T-cell (primary cell): ENCODE data around the gene DCAF10. TPM values are rescaled to one million over a fixed set of nuclear protein-coding genes. Genes with fewer than 3 reads are reported as not detected.
"Not testable (repeated sequence)": the region's sequence is repeated elsewhere in the genome, so short reads cannot be mapped to it uniquely, and the experiment has no call there.

Experiments
- ATAC-seq, 4 experiments: fragments of 200-7000 bp in 3 of 4; fragments of 150-1000 bp in 1 of 4; cut with Tn5 transposase; replicated peaks in 1 of 4; 1 replicate in 3 of 4; 2 replicates in 1 of 4; pipeline ENCODE4 v1.10.0; 2021; ENCODE audit warnings: moderate library complexity in 3 of 4, mild to moderate bottlenecking in 2 of 4, moderate number of reproducible peaks in 1 of 4
- CTCF ChIA-PET, 2 donors: fragments of 300-600 bp; sonication (Branson Sonifier 250); formaldehyde crosslinking; loops; one replicate each; lab custom pipeline; 2022; ENCODE audit warnings: antibody characterized with exemption in 2 of 2; lab: Charles Lee
- POLR2A ChIA-PET, 2 donors: fragments of 300-600 bp; sonication (Branson Sonifier 250); formaldehyde crosslinking; loops; one replicate each; lab custom pipeline; 2022; ENCODE audit warnings: antibody characterized with exemption in 2 of 2; lab: Charles Lee
- DNase-seq, 35 experiments: peaks; one replicate each; pipeline versions ENCODE4 v3.0.0 to v3.0.0-alpha.2; 2013 to 2023
- H3K27ac ChIP-seq: one replicate; pipeline ENCODE4 v1.5.1; 2013; ENCODE audit warnings: low read length
- H3K27me3 ChIP-seq, 2 experiments: replicated peaks in 1 of 2; 1 replicate in 1 of 2; 2 replicates in 1 of 2; pipeline versions ENCODE4 v1.6.1 to v1.7.0; 2013; ENCODE audit warnings: low read length in 1 of 2, mixed read lengths in 1 of 2; ENCODE audit not compliant: control insufficient read depth in 2 of 2, insufficient read depth in 2 of 2; ENCODE audit errors: extremely low read depth in 1 of 2
- H3K36me3 ChIP-seq, 2 donors: 1 replicate in 1 of 2; 2 replicates in 1 of 2; pipeline versions ENCODE4 v1.6.1 to v1.7.0; 2013; ENCODE audit warnings: low read length in 1 of 2; ENCODE audit not compliant: control insufficient read depth in 2 of 2, insufficient read depth in 1 of 2; ENCODE audit errors: extremely low read depth in 1 of 2
- H3K4me1 ChIP-seq, 2 experiments: 1 replicate in 1 of 2; 2 replicates in 1 of 2; pipeline versions ENCODE4 v1.6.1 to v1.7.0; 2013; ENCODE audit warnings: low read length in 2 of 2, mixed read lengths in 1 of 2; ENCODE audit not compliant: insufficient read depth in 2 of 2, control insufficient read depth in 1 of 2; ENCODE audit errors: extremely low read depth in 1 of 2
- H3K4me3 ChIP-seq, 2 donors: 1 replicate in 1 of 2; 2 replicates in 1 of 2; pipeline versions ENCODE4 v1.5.1 to v1.7.0; 2013; ENCODE audit warnings: mild to moderate bottlenecking in 2 of 2, low read length in 1 of 2, moderate library complexity in 1 of 2; ENCODE audit not compliant: control insufficient read depth in 1 of 2; ENCODE audit errors: extremely low read depth in 1 of 2
- H3K9me3 ChIP-seq: 2 replicates; pipeline ENCODE4 v1.7.0; 2013
- H3K27ac Mint-ChIP-seq, 2 donors: one replicate each; pipeline ENCODE4 v1.8.0; 2020 to 2021; ENCODE audit warnings: mild to moderate bottlenecking in 2 of 2, mixed read lengths in 2 of 2
- H3K27me3 Mint-ChIP-seq, 2 donors: one replicate each; pipeline ENCODE4 v1.8.0; 2021 to 2022; ENCODE audit warnings: mixed read lengths in 2 of 2
- H3K36me3 Mint-ChIP-seq: one replicate; pipeline ENCODE4 v1.8.0; 2021; ENCODE audit warnings: mixed read lengths
- H3K4me1 Mint-ChIP-seq, 3 donors: one replicate each; pipeline ENCODE4 v1.8.0; 2020 to 2022; ENCODE audit warnings: mixed read lengths in 3 of 3, mild to moderate bottlenecking in 1 of 3
- H3K4me3 Mint-ChIP-seq, 3 donors: one replicate each; pipeline ENCODE4 v1.8.0; 2020 to 2022; ENCODE audit warnings: mild to moderate bottlenecking in 3 of 3, mixed read lengths in 3 of 3, moderate library complexity in 3 of 3
- H3K9me3 Mint-ChIP-seq, 3 donors: one replicate each; pipeline ENCODE4 v1.8.0; 2020 to 2022; ENCODE audit warnings: mixed read lengths in 3 of 3
- WGBS: methylation state at CpG from one replicate; pipeline ENCODE4 v1.1.5; 2013; ENCODE audit warnings: missing lambda C conversion rate; ENCODE audit not compliant: insufficient coverage; 5-methylcytosine and 5-hydroxymethylcytosine counted together
- total RNA-seq, 35 experiments: library from RNA in 6 of 35; stranded (reverse) in 6 of 35; fragments of 120-200 nt in 1 of 35; gene quantifications; one replicate each; pipeline versions ENCODE4 v1.2.1 to v1.2.4 and lab custom pipeline; 2013 to 2026

The DCAF10 gene
- total RNA-seq, 5 donors from 2014 or later (not counting 1 experiment from before 2014, with no cell fraction given) = 18.4 to 20.9 (median 19.2) TPM

DNA sequence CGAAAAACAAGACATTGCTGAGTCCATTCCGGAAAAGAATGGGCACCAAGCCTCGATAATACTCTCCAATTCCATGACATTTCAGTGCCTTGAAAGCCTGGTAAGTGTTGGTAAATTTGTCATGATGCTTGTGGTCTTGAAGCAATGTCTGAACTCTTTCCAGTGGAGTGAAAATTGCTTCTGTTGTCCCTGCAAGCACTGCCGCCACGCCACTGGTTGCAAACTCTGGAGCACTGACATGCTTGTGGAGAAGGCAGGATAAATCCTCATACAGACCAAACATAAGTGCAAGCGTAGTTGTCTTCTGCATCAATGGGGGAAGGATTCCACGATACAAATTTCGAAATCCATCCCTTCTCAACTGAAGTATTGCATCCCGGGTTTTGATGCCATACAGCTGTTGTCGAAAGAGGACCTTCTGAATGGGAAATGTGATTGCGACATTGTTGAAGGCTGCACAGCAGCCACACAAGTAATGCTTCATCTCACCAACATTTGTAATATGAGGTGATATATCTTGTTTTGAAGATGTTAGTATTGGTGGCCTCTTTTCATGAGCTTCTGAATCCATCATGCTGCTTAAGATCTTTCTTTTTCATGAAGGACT lies 87.5 kb downstream of the DCAF10 start:
- H3K27ac Mint-ChIP-seq, CTCF ChIA-PET, H3K4me3 ChIP-seq, H3K4me3 Mint-ChIP-seq, POLR2A ChIA-PET, H3K27me3 ChIP-seq, H3K9me3 ChIP-seq, H3K27me3 Mint-ChIP-seq, H3K9me3 Mint-ChIP-seq, H3K4me1 Mint-ChIP-seq, H3K27ac ChIP-seq, DNase-seq, ATAC-seq, H3K4me1 ChIP-seq: not testable (repeated sequence)
- peaks cover 0 to 14% of the 10 kb centered on the region in 2 donors for H3K36me3 ChIP-seq
- WGBS = 100% methylated on average over 2 of the region's 11 CpGs
- peaks cover 39% of the 10 kb centered on the region for H3K36me3 Mint-ChIP-seq

DNA sequence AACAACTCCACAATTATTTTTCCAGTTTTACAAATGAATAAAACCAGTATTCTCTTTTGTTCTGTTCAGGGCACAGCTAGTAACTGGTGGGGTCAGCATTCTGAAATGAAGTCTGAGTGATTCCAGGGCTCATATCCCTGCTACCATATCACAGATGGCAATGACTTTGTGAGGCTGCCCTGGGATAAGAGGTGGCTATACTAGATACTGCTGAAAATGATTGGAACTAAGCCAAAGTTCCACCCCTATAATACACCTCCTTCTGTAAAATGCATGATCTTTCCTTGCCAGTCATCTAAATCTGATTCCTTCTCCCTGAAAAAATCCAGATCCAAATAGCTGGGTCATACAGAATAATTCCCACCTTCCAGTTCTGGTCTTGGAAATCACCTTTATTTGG lies 88.9 kb downstream of the DCAF10 start:
- H3K9me3 Mint-ChIP-seq = no peaks in the 10 kb centered on the region

DNA sequence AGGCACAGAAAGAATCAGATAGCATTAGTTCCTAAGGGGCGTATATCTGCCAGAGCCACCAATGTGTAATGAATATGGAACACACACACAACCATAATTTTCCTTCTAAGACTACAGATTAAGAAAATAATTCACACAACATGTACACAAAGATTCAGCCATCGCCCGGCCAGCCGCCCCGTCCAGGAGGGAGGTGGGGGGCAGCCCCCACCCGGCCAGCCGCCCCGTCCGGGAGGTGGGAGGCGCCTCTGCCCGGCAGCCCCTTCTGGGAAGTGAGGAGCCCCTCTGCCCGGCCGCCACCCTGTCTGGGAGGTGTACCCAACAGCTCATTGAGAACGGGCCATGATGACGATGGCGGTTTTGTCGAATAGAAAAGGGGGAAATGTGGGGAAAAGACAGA lies 90.4 kb downstream of the DCAF10 start:
- H3K4me1 ChIP-seq, H3K27ac ChIP-seq, ATAC-seq, H3K27ac Mint-ChIP-seq, H3K27me3 ChIP-seq, DNase-seq, H3K4me3 Mint-ChIP-seq, CTCF ChIA-PET, H3K4me1 Mint-ChIP-seq, H3K9me3 Mint-ChIP-seq, POLR2A ChIA-PET, H3K27me3 Mint-ChIP-seq, H3K4me3 ChIP-seq, H3K9me3 ChIP-seq: not testable (repeated sequence)
- peaks cover 53% of the 10 kb centered on the region for H3K36me3 Mint-ChIP-seq
- WGBS = no CpG with 5 or more reads among the region's 17 CpGs
- peaks cover 3 to 34% of the 10 kb centered on the region in 2 donors for H3K36me3 ChIP-seq

More for the DNA sequence above, 88.9 kb downstream of the DCAF10 start:
- Mint-ChIP-seq H3K36me3 (peaks cover 50% of the 10 kb centered on the region), H3K4me1 (peaks cover 0 to 1% (median 0%) of the 10 kb centered on the region in 3 donors), H3K4me3 (no peak overlapping the region), H3K27ac (no peak overlapping the region), H3K27me3 (no peaks in the 10 kb centered on the region)
- ChIA-PET CTCF (no interaction called here), POLR2A (no interaction called here)
- ATAC-seq (no peak), DNase-seq (no peak)
- H3K27me3 ChIP-seq = no peaks in the 10 kb centered on the region
- H3K4me3 ChIP-seq = no peak overlapping the region
- H3K36me3 ChIP-seq = peaks cover 0 to 24% of the 10 kb centered on the region in 2 donors
- no peaks in the 10 kb centered on the region for H3K4me1 ChIP-seq
- no peaks in the 10 kb centered on the region for H3K9me3 ChIP-seq
- no peak overlapping the region for H3K27ac ChIP-seq

DNA sequence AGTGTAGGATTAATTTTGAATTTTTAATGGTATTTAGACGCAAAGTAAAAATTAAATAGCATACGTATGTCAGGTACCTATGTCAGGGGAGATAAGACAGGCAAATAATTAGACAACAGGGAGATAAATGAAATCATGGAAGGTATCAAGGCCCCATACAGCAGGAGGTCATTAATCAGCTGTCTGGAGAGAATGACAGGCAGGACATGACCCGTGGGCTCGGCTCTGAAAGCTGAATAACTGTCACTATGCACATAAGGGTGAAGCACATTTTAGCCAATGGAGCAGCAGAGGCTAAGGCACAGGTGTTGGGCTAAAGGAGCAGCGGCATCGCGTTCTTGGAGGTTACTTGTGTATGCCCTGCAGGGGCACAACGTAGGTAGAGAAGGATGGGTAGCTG lies 91.5 kb downstream of the DCAF10 start:
- ChIA-PET CTCF (interaction anchor here in 1 of 2 donors (0.6 kb wide), 1 partner anchor 496 kb away, joined by 5 read pairs; no protein-coding TSS in a partner anchor), POLR2A (no interaction called here)
- Mint-ChIP-seq H3K9me3 (no peaks in the 10 kb centered on the region), H3K36me3 (peaks cover 54% of the 10 kb centered on the region), H3K4me3 (no peak overlapping the region), H3K27me3 (no peaks in the 10 kb centered on the region), H3K27ac (no peak overlapping the region), H3K4me1 (peaks cover 0 to 1% (median 0%) of the 10 kb centered on the region in 3 donors)
- no peak for DNase-seq
- no peak overlapping the region for H3K4me3 ChIP-seq
- no peak overlapping the region for H3K27ac ChIP-seq
- H3K36me3 ChIP-seq = peaks cover 8 to 41% of the 10 kb centered on the region in 2 donors
- H3K4me1 ChIP-seq = no peaks in the 10 kb centered on the region
- 97% methylated on average over 4 of the region's 8 CpGs for WGBS
- ATAC-seq = no peak
- no peaks in the 10 kb centered on the region for H3K9me3 ChIP-seq
- H3K27me3 ChIP-seq = no peaks in the 10 kb centered on the region

DNA sequence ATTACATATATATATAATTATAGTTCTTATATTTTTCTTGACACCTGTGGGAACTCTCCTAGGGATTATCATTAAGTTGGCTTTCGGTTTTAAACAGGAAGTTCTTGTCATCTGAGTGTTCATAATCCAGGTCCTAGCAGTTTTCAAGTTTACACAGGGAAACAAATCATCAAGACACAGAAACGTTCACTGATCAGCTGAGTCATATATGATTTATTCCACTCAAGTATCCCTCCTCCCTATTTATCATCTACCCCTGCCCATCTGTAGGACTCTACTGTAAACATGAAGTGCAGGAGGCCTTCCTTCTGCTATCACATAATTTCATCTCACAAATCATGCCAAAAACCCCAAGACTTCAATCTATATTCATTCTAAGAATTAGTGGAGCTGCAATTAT lies 97.1 kb downstream of the DCAF10 start:
- peaks cover 39% of the 10 kb centered on the region for H3K36me3 Mint-ChIP-seq
- H3K27ac Mint-ChIP-seq = no peak overlapping the region
- no peak overlapping the region for H3K4me3 Mint-ChIP-seq
- WGBS = 44% methylated on average over 2 of the region's 2 CpGs
- no peak for ATAC-seq
- DNase-seq = no peak
- H3K9me3 Mint-ChIP-seq = no peaks in the 10 kb centered on the region
- Histone ChIP-seq H3K4me1 (peaks cover 1 to 3% of the 10 kb centered on the region in 2 experiments), H3K36me3 (peaks cover 8 to 52% of the 10 kb centered on the region in 2 donors), H3K4me3 (no peak overlapping the region), H3K9me3 (no peaks in the 10 kb centered on the region), H3K27me3 (no peaks in the 10 kb centered on the region), H3K27ac (no peak overlapping the region)
- no peaks in the 10 kb centered on the region for H3K27me3 Mint-ChIP-seq
- peaks cover 9 to 17% (median 13%) of the 10 kb centered on the region in 3 donors for H3K4me1 Mint-ChIP-seq
- ChIA-PET CTCF (no interaction called here), POLR2A (no interaction called here)

DNA sequence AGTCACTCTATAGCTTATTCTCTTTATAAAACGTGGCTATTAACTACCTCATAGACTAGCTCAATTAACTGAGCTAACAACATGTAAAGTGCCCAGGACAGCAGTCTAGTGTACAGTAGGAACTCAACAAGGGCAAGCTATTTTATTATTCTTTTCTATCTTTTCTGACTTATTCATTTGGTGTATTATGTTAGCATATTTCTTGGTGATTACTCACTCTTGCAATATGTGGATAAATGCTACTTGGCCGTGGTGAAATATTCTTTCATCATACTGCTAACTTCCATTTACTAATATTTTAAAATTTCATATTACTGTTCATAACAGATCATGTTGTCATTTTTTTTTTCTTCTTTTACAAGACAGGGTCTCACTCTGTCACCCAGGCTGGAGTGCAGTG lies 98.4 kb downstream of the DCAF10 start:
- WGBS = 100% methylated on average over 1 of the region's 2 CpGs
- ATAC-seq (no peak), DNase-seq (no peak)
- Mint-ChIP-seq H3K36me3 (peaks cover 29% of the 10 kb centered on the region), H3K4me3 (no peak overlapping the region), H3K27ac (peak overlapping the region in 1 of 2 donors; percentile 25), H3K4me1 (peaks cover 14 to 25% (median 17%) of the 10 kb centered on the region in 3 donors), H3K9me3 (no peaks in the 10 kb centered on the region), H3K27me3 (no peaks in the 10 kb centered on the region)
- no peak overlapping the region for H3K4me3 ChIP-seq
- H3K27ac ChIP-seq = no peak overlapping the region
- H3K4me1 ChIP-seq = peaks cover 10 to 11% of the 10 kb centered on the region in 2 experiments
- H3K27me3 ChIP-seq = no peaks in the 10 kb centered on the region
- POLR2A ChIA-PET = interaction anchor here in 1 of 2 donors (0.6 kb wide), 1 partner anchor 18 kb away, joined by 6 read pairs; no protein-coding TSS in a partner anchor
- CTCF ChIA-PET = no interaction called here
- peaks cover 8 to 38% of the 10 kb centered on the region in 2 donors for H3K36me3 ChIP-seq
- H3K9me3 ChIP-seq = no peaks in the 10 kb centered on the region
